ENCODE results near the gene RNF31.

RNF31 gene

GRCh38 chr14:24113379-24113800 is 33.9 kb upstream of the RNF31 start:
- DNase-seq (ENCODE audit: low read depth): no peak
- no peak for TF ChIP-seq CTCF (IDR thresholded peaks at IDR 0.05; ENCODE audit: control insufficient read depth, insufficient read depth, low read depth, low read length, missing control alignments)
- peak overlapping the region; percentile 71 for H3K4me3 ChIP-seq (ENCODE audit: control insufficient read depth, low read depth, low read length)

- H3K4me3 ChIP-seq (ENCODE audit: control insufficient read depth, low read depth, low read length): peak overlapping the region; percentile 71
These were observed 33.3 kb upstream of the RNF31 start for GRCh38 chr14:24113801-24114531.

DNA sequence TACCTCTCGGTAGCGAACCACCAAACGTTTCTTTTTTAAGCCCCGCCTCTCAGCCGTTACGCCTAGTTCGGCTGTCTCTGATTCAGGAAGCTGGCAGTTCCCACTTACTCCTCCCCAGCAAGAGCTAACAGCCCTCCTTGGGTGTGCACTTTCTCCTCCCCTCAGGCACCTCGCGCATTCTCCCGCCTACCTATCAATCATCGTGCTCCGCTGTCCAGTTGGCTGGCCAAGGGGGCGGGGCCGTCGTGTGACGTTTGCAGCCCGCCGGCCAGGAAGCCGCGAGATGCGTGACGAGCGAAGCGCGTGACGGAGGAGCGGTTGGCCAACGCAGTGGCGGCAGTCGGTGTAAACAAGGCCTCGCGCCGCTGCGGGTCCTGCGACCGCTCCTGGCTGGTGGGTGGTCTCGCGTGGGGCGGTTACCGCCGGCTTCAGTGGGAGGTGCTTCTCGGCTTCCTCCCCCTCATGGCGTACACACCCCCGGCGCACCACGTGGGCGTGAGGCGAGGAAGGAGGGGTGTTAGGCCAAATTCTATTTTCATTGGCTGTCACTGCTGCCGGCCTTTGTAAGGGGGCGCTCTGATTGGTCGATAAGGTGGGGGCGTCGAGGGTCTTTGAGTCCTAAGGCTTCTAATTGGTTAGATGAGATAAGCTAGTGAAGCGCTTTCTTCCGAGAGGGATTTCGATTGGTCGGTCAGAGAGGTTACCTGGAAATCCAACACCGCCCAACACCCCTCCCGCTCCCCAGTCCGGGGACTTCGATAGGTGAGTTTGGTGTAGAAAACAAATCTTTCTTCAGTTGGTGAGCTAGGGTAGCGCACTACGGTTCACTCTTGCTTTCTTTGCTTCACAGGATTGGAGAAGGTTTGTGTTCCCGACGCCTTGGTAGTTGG is 32.5 kb upstream of the RNF31 start, which contains the start of the genes DCAF11 and NRL:
DCAF11 (plus strand) TSS at position 246 of the 890 bp plus-strand sequence. CDS start 818 bp downstream, outside the sequence.
NRL (minus strand) TSS at position 418 of the 890 bp plus-strand sequence. CDS start 32,101 bp downstream, outside the sequence.
- no peak for TF ChIP-seq CTCF (IDR thresholded peaks at IDR 0.05; ENCODE audit: control insufficient read depth, insufficient read depth, low read depth, low read length, missing control alignments)
- peak; percentile 99 for DNase-seq (ENCODE audit: low read depth)
- H3K4me3 ChIP-seq (ENCODE audit: control insufficient read depth, low read depth, low read length): peak within 1 kb of the TSS; percentile 79

More at GRCh38 chr14:24113801-24114531, 33.3 kb upstream of the RNF31 start:
- DNase-seq (ENCODE audit: low read depth): peak; percentile 58
- TF ChIP-seq CTCF (IDR thresholded peaks at IDR 0.05; ENCODE audit: control insufficient read depth, insufficient read depth, low read depth, low read length, missing control alignments): no peak

DNA sequence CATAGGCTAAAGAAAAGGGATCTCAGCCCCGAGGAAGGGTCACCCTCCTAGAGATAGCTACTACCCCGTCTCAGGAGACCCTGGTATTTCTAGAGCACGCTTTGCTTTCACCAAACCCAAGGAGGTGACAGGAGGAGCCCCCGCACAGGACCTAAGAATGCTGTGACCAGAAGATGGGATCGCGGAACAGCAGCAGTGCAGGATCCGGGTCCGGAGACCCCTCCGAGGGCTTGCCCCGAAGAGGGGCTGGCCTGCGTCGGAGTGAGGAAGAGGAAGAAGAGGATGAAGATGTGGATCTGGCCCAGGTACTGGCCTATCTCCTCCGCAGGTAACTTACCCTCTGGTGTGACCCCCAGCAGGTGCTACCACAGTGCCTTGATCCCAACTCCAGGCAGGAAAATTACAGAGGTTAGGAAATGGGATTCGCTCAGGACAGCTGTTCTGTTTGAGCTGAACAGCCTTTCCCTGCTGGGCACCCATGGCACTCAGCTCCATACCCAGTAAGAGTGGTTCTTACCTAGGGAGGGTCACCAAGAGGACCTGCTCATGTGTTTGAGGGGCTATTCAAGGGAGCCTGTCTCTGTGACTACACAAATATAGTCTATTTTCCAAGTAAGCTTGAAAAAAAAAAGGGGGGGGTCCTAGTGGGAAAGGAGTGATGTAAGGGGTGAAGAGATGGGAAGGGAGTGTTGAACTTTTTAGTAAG is 31.7 kb upstream of the RNF31 start:
- H3K4me3 ChIP-seq (ENCODE audit: control insufficient read depth, low read depth, low read length): peak overlapping the region; percentile 79
- DNase-seq (ENCODE audit: low read depth): no peak
- no peak for TF ChIP-seq CTCF (IDR thresholded peaks at IDR 0.05; ENCODE audit: control insufficient read depth, insufficient read depth, low read depth, low read length, missing control alignments)

DNA sequence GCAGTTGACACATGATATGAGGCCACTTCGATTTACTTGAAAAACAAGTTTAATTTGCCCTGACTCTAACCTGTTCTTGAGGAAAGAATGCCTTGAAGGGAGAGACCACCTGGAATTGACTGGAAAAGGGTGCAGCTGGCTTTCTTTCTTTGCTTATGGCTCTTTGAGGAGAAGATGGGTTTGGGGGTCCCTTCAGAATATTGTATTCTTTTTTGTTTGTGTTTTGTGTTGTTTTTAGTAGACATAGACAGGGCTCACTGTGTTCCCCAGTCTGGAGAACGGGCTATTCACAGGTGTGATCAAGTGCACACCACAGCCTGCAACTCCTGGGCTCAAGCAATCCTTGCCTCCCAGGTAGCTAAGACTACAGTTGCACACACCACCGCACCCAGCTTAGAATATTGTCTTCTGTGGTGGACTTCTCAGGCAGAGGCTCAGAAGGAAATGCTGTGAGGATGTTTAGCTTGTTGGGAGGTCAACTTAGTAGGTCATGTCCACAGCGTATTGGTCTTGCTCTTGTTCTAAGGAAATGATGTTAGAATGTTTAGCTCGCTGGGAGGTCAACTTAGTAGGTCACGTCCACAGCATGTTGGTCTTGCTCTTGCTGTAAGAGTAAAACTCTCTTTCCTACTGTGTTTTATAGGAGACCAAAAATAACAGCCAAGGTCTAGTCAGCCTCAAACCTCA is 31.0 kb upstream of the RNF31 start:
- no peak overlapping the region; the same call in 1 of the 2 replicates for H3K4me3 ChIP-seq (ENCODE audit: control insufficient read depth, low read depth, low read length)
- no peak for DNase-seq (ENCODE audit: low read depth)
- no peak for TF ChIP-seq CTCF (IDR thresholded peaks at IDR 0.05; ENCODE audit: control insufficient read depth, insufficient read depth, low read depth, low read length, missing control alignments)

Data from AG09309 (cell line).